ENCODE measurements around the gene NUFIP2.

The NUFIP2 gene

DNA sequence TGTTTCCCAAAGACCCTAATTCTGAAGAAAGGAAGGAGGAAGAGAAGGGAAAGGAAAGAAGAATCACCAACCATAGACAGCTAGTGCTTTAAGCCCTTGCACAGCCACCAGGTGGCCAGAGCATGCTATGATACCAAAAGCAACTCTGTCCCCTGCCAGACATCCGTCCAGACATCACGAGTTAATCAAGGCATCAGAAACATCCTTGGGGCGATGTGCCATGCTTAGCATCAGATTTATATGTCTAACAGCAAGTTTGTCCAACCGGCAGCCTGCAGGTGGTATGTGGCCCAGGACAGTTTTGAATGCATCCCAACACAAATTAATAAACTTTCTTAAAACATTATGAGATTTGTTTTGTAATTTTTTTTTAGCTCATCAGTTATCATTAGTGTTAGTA is 50.2 kb downstream of the NUFIP2 start:
- TF ChIP-seq, protein P1, sequence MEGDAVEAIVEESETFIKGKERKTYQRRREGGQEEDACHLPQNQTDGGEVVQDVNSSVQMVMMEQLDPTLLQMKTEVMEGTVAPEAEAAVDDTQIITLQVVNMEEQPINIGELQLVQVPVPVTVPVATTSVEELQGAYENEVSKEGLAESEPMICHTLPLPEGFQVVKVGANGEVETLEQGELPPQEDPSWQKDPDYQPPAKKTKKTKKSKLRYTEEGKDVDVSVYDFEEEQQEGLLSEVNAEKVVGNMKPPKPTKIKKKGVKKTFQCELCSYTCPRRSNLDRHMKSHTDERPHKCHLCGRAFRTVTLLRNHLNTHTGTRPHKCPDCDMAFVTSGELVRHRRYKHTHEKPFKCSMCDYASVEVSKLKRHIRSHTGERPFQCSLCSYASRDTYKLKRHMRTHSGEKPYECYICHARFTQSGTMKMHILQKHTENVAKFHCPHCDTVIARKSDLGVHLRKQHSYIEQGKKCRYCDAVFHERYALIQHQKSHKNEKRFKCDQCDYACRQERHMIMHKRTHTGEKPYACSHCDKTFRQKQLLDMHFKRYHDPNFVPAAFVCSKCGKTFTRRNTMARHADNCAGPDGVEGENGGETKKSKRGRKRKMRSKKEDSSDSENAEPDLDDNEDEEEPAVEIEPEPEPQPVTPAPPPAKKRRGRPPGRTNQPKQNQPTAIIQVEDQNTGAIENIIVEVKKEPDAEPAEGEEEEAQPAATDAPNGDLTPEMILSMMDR (IDR thresholded peaks at IDR 0.05; ENCODE audit: extremely low read depth, missing control alignments), result no peak
- DNase-seq (ENCODE audit: low spot score), result peak; percentile 30

DNA sequence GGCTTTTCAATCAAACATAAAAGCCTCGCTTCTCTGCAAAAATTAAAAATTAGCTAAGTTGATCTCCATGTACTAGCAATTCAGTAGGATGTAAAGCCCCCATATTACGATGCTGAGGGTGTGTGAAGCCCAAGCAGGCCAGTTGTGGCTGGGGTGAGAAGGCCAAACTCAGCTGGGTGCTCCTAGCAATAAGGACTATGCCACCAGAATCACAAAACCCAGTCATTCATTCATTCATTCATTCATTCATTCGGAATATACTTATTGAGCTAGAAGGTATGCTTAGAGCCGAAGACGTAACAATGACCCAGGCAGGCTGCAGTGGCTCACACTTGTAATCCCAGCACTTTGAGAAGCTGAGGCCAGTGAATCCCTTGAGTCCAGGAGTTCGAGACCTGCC is 51.2 kb downstream of the NUFIP2 start:
- TF ChIP-seq, protein P1 (IDR thresholded peaks at IDR 0.05; ENCODE audit: extremely low read depth, missing control alignments), result no peak
- DNase-seq (ENCODE audit: low spot score), result no peak

DNA sequence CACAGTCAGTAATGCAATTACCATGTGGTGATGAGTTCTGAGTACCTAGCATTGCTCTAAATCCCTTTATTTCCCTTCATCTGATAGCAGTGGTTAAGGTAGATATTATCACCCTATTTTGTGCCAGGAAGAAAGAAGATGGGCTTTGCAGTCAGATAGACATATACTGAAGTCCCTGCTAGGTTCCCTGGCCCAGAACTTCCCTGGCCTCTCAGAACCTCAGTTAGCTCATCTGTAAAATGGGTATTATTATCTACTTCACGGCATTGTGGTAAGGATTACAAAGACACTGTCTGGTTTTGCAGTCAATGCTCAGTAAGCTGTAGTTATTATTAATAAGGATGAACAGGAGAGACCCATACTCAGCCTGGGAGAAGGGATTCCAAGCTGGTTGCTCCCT is 51.9 kb downstream of the NUFIP2 start:
- DNase-seq (ENCODE audit: low spot score), result no peak
- TF ChIP-seq, protein P1 (IDR thresholded peaks at IDR 0.05; ENCODE audit: extremely low read depth, missing control alignments), result no peak

DNA sequence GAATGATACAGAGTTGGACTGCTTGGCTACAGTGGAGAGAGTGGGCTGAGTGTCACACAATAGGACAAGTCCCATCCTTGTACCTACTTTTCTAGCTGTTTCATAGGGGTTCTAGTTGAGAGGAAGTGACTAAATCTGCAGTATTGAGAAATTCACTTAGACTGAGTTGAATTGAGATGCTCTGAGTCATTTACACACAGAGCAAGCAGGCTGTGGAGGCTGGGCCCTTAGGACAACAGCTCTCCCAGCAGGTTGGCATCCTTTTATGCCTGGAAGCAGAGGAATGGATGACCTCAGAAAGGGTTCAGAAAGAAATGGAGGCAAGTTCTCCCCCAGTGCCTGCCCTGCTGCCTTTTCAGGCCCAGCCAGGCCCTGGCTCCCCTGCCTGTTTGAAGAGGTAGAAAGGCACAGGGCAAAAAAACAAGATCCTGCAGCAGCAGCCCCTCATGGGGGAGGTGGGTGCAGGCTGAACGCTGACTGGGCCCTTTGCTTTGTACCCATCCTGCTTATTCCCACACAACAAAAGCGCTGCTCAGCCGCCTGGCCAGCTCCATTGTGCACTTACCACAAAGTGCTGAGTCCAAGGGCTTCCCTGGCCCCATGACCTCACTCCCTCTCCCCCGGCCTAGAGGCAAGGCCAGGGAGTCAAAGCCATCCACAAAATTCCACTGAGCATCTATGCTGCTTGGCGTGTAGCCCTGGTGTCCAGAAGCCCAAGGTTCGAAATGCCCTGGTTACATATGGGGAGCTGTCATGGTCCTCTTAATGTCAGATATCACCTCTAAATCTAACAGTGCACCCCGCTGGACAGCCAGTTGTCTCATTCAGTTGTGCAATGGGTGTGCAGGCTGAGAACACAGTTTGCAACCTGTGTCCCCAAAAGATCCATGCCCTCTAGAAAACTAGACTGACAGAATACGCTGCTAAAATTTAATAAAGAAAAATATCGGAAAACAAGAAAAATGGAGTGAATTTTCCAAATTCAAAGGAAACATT is 52.7 kb downstream of the NUFIP2 start:
- TF ChIP-seq, protein P1 (IDR thresholded peaks at IDR 0.05; ENCODE audit: extremely low read depth, missing control alignments), result peak; percentile 24
- no peak for DNase-seq (ENCODE audit: low spot score)

DNA sequence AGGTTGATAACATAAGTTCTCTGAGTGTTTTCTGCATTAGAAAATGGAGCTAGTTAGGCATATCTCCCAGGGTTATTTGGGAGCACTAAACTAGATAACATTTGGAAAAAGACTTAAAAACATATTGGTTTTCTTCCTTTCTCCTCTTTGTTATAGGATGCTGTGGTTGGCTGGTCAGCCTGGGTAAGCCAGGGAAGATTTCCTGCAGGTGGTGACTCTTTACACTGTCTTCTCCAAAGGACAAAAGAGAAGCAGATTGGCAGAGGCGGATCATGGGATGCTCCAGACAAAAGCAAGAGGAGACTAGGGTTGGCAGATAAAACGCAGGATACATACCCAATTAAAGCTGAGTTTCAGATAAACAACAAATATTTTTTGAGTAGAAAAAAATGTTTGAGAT is 53.5 kb downstream of the NUFIP2 start:
- TF ChIP-seq, protein P1 (IDR thresholded peaks at IDR 0.05; ENCODE audit: extremely low read depth, missing control alignments), result no peak
- no peak for DNase-seq (ENCODE audit: low spot score)

DNA sequence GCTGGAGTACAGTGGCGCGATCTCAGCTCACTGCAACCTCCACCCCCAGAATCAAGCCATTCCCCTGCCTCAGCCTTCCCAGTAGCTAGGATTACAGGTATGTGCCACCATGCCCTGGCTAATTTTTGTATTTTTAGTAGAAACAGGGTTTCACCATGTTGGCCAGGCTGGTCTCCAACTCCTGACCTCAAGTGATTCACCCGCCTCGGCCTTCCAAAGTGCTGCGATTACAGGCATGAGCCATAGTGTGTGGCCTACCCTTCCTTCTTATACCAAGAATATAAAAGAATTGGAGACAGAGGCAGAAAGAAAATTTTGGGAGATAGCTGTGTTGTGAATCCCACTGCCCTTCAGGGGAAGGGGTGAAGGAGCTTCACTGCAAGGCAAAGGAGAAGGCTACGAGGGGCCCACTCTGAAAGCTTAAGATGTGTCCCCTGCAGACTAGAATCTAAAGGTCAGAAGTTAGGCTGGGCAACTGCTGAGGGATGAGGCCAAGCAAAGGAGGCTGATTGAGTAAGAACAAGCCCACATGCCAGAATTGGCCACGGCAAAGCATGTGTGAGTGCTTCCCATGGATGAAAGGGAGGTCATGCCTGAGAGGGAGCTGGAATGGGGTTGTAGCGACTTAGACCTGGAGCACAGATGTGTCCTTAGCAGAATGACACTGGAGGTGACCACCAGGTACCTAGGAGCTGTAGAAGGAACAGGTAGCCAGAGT is 55.7 kb downstream of the NUFIP2 start:
- TF ChIP-seq, protein P1 (IDR thresholded peaks at IDR 0.05; ENCODE audit: extremely low read depth, missing control alignments), result no peak
- DNase-seq (ENCODE audit: low spot score), result no peak

All from GM20000 (cell line).